Measurements from ENCODE around the gene BOK.

Gene BOK

DNA sequence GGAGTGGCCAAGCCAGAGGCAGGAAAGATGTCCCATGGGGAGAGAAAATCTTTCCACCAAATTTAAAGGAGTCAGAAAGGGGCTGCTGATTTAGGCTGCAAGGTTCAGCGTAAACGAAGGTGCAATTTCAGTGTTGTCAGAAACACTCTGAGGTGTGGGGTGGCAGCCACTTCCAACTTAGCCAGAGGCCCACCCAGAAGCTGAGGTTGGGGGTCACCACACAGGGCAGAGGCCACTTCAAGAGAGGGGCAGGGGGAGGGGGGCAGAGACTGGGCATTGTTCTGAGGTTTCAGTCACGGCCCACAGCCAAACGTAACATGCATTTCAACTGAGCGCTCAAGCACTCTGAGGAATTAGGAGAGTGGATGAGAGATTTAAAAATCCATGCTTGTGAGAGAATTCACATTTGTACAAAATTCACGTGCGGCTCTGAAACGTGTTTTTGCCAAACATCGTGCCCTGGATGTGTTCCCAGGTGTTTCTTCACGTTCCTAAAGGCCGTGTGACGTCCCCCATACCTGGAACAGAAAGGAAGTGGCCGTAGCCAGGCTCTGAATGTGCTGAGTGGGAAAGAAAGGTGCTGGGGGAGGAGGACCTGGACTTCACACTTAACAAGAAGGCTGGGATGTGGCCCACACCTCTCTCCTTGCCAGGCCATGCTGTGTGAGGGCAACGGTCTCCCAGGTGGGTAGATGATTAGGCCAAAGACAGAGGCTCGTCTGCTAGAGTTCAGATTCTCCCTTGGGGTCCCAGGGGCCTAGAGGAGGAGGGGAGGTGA is 19.5 kb upstream of the BOK start:
- no peak for DNase-seq (ENCODE audit: low spot score)

DNA sequence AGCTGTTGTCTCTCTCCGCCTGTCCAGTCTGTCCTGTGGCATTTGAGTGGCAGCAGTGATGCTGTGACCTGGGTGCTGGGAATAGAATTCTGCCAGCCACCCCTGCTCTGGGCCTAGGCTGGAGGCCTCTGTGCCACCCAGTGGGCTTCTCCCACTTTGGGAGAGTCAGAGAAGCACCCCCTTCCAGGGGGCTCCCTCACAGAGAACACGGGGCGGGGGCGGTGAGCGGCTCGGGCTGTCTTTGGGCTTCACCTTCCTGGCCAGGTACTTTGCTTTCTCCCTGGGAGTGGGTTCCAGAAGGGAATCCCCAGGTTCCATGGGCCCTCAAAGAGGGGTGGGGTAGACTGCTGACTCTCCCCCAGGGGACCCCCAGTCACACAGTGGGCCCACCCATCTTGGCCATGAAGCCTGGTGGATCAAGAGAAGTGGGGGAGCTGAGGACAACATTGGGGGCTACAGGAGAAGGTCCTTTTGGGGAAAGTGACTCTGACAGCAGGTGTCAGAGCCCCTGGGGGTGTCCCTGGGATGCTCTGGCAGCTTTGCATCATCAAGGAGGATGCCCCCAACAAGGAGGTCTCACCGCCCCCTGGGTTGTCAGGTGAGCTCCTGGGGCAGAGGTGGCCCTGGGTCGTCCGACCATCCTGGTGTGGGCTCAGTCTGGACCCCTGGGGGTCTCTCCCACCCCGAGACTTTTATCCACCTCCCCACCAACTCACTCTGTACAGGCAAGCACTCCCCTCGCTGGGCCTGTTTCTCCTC is 18.8 kb upstream of the BOK start:
- DNase-seq (ENCODE audit: low spot score) = no peak

DNA sequence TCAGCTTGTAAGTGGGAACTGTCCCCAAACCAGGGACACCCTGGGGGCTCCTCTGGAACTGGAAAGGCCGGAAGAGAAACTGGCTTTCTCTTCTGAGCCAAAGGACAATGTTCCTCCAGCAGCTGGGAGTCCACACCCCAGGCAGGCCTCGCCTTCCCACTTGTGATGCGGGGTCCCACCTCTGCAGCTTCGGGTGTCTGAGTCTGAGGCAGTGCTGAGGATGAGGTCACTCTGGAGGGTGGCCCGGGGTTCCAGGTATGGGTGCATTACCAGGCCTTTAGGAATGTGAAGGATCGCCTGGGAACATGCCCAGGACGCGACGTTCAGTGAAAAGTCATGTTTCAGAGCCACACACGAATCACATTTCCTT is 18.2 kb upstream of the BOK start:
- no peak for DNase-seq (ENCODE audit: low spot score)

DNA sequence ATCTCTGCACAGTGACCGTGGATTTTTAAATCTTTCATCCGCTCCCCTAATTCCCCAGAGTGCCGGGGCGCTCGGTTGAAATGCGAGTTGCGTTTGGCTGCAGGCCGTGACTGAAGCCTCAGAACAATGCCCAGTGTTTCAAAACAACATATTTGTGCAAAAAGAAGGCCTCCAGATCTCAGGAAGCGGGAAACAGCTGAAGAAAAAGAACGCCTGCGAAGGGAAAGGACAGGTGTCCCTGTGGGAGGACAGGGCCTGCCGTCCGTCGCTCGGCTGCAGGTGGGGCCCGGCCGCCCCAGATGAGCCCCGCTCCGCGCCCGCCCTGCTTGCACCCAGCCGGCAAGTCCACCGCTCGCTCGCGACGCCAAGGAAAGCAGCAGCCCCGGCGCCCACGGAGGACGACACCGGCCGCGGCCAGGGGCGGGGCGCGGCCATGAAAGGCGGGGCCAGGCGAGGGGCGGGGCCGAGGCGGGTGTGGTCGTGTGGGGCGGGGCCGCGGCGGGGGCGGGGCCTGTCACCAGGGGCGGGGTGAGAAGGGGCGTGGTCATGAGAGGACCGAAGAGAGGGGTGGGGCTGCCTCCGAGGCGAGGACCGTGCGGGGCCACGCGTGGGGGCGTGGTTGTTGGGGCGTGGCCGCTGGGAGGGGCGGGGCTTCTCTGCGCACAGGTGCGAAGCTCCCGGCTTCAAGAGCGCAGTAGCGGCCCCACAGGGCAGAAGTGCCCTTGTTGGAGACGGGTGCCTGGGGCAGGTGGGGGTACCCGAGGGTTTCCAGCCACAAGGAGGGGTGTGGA is 17.6 kb upstream of the BOK start:
- DNase-seq (ENCODE audit: low spot score) = peak; percentile 82

- DNase-seq (ENCODE audit: low spot score) = peak; percentile 53
These were observed 16.8 kb upstream of the BOK start for GRCh38 chr2:241541564-241542277.

- peak; percentile 51 for DNase-seq (ENCODE audit: low spot score)
These were observed 16.3 kb upstream of the BOK start for GRCh38 chr2:241542278-241542605.

DNA sequence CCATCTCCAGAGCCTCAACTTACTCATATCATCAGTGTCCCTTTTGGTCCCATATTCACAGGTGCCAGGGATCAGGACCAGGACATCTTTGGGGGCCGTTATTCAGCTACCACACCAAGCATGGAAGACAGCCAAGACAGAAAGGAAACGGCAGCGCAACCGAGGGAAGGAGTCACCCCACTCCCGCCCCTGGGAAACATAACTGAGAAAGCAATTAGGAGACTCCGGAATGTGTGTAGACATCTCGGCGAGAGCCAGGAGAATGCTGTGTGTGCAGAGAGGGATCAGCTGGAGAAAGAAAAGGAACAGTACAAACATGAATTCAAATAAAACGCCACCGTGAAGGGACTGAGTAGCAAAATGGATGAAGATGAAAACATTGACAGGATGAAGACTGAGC is 13.4 kb upstream of the BOK start:
- DNase-seq (ENCODE audit: low spot score) = no peak

GRCh38 chr2:241545523-241546473 is 12.7 kb upstream of the BOK start:
- no peak for DNase-seq (ENCODE audit: low spot score)

DNA sequence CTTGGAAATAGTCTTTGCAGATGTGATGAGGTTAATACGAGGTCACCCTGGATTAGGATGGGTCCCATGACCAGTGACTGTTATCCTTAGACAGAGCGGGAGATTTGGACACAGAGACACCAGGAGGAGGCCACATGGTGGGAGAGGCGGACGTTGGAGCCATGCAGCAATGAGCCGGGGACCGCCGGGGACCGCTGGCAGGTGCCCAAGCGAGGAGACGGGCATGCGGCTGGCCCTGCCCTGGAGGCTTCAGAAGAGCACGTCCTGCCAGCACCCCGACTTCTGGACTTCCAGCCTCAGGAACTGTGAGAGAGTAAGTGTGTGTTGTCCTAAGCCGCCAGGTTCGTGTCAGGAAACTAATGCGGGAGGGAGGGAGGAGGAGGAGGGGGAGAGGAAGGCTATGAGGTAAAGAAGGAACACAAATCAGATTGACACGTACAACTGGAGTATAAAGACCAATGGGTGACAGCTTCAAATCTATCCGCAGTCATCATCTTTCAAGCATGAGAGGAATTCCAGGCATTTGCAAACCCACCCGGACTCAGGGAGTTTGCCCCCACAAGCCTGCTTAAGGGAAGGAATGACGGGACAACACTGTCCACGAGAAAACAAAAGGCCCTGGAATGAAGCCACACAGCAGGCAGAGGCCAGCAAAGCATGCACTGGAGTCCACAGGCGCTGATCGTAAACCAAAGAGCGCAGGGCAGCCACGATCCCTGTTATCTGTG is 11.6 kb upstream of the BOK start:
- DNase-seq (ENCODE audit: low spot score) = peak; percentile 50

GRCh38 chr2:241547781-241548450 is 10.6 kb upstream of the BOK start:
- DNase-seq (ENCODE audit: low spot score) = no peak

DNA sequence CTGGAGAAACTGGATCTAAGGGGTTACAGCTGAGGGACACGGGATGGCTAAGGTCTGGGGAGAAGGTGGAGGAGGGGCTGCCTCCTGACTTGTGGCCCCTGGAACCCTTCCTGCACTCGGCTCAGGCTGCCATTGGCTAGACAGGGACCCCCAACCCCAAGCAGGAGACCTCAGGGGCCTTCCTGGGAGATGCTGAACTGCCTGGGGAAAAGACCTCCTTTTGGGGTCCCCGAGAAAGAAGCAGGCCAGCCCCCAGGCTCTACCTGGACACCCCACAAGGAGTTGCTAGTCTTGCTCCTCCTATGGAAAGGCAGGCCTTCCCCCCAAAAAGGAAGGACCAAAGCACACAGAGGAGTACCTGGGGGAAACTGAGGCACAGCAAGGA is 10.1 kb upstream of the BOK start:
- no peak for DNase-seq (ENCODE audit: low spot score)

DNA sequence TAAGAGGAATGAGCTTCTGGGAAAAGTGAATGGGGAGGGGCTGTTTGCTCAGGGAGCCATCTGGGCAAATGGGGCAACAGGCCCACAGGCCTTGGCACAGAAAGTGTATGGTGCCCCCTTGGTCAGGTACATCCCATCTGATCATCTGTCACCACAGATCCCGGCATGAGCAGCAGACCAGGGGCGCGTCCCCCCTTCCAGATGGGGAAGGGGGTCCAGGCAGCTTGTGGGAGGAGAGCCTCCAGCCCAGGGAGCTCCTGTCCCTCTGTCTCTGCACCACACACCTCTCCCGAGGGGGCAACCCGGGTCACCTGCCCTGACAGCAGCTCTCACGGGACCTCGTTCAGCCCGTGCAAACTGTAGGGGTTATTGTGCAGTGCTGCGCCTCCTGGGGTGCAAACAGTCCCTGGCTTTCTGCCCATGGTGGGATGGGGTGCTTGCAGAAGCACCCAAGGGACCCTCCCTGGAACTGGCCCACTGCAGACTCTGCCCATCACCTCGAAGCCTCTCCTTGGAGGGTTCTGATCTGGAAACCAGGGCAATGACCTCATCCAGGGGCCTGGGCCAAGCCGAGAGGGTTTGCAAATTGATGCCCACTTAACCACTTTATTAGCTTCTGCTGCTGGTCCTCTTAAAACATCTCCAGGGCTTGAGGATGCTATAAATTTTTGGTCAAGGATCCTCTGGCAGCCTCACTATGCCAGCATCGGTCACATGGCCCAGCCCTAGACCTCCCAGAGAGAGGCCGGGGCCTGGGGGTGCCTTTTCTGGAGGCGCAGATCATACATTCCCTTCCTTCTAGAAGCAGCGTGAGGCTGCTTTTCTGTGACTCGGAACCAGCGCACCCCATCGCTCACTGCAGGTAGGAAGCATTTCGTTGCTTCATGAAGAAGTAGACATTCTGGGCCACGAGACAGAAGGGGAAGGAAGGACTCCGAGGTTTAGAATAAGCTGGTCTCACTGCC is 7.6 kb upstream of the BOK start:
- no peak for DNase-seq (ENCODE audit: low spot score)

- no peak for DNase-seq (ENCODE audit: low spot score)
These were observed 6.9 kb upstream of the BOK start for GRCh38 chr2:241551599-241551997.

DNA sequence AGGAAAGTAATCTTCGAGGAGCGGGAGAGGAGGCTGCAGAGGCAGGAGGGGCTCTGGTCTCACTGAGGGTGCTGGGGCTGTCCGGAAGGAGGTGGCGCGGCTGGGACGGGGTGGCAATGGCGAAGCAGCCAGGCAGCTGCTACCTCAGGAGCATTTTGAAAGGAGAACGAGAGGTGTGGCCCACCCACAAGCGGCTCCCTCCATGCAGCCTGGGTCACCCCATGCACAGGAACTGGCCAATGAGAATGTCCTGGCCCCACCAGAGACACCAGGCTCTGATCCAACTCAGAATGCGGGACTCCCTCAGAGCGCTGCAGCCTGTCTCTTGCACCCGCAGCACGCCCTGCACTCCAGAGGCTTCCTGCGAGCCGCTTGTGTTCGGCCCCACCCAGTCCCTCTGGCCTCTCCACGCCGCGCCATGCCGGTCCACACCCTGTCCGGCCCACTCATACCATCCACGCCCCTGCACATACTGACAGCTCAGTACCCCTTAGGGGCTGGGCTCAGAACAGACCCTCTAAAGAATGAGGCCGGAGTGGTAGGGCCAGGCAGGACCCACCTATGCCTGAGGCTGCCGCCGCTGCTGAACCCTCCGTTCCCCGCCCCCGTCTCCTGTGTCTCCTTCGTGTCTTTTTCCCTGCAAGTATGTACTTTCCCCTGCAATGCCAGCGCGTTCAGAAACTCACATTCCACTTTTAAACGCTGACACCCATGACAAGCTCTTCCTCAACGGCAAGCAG is 6.4 kb upstream of the BOK start:
- DNase-seq (ENCODE audit: low spot score) = no peak

DNA sequence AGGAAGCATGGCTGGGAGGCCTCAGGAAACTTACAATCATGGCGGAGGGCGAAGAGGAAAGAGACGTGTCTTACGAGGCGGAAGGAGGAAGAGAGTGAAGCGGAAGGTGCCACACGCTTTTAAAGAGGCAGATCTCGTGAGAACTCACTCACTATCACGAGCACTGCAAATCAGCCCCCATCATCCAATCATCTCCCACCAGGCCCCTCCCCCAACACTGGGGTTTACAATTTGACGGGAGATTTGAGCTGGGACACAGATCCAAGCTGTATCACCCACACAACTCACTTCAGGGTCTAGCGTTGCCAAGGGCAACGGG is 5.1 kb upstream of the BOK start:
- DNase-seq (ENCODE audit: low spot score) = no peak

- DNase-seq (ENCODE audit: low spot score) = no peak
These were observed 4.6 kb upstream of the BOK start for GRCh38 chr2:241553981-241554380.

DNA sequence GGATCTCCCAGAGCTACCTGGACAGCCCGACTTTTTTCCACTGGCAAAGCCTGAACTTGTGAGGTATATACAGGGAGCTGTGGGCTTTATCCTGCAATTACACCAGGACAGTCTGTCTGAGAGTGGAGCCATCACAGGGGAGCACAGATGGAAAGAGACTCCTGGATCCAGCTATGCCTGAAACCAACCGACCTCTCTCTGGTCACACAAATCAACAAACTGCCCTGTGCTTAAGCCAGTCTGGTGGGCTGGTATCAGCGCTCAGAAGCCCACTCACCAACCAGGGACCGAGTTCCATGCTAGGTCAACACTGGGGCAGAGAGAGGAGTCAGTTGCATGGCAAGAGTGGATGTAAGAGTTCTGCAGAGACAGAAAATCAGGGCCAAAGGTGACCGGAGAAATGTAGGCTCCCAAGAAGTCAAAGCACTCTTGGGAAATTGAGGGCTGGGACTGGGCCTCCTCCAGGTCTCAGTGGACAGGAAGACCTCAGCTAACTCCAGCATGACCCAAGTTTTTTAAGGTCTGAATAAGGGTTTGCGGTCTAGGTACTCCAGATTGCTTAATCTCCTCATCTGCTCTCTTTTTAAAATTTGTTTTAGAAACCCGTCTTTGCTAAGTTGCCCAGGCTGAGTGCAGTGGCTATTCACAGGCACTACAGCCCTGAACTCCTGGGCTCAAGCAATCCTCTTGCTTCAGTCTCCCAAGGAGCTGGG is 3.8 kb upstream of the BOK start:
- no peak for DNase-seq (ENCODE audit: low spot score)

GRCh38 chr2:241555711-241556110 is 2.8 kb upstream of the BOK start:
- no peak for DNase-seq (ENCODE audit: low spot score)
